WERI-Rb-1 (cell line): ENCODE results near the gene NUDT14.

Experiments used
- DNase-seq: peaks from one replicate; pipeline ENCODE4 v3.0.0-alpha.2; 2020
- H3K27ac ChIP-seq: fragments of 250-450 bp; sonication (Bioruptor Pico); 2 replicates; pipeline ENCODE4 v1.5.1; 2020; ENCODE audit warnings: mild to moderate bottlenecking, moderate library complexity
- H3K27me3 ChIP-seq: fragments of 250-450 bp; sonication (Bioruptor Pico); 2 replicates; pipeline ENCODE4 v1.5.1; 2021; ENCODE audit warnings: mild to moderate bottlenecking, low read depth, moderate library complexity; ENCODE audit not compliant: insufficient read depth, severe bottlenecking
- H3K36me3 ChIP-seq: fragments of 250-450 bp; sonication (Bioruptor Pico); 2 replicates; pipeline ENCODE4 v1.5.1; 2020; ENCODE audit warnings: mild to moderate bottlenecking, moderate library complexity
- H3K4me3 ChIP-seq: 2 replicates; pipeline ENCODE4 v1.5.1; 2011; ENCODE audit warnings: low read depth, mild to moderate bottlenecking, control low read depth, low read length
- H3K9me3 ChIP-seq: fragments of 250-450 bp; sonication (Bioruptor Pico); 2 replicates; pipeline ENCODE4 v1.5.1; 2021; ENCODE audit warnings: mild to moderate bottlenecking, moderate library complexity; ENCODE audit not compliant: severe bottlenecking
- TF ChIP-seq, protein P1 (sequence below): IDR thresholded peaks from 2 replicates; pipeline ENCODE4 v1.5.1; 2011; ENCODE audit warnings: low read depth, mild to moderate bottlenecking, control low read depth, inconsistent platforms, low read length

NUDT14 gene

DNA sequence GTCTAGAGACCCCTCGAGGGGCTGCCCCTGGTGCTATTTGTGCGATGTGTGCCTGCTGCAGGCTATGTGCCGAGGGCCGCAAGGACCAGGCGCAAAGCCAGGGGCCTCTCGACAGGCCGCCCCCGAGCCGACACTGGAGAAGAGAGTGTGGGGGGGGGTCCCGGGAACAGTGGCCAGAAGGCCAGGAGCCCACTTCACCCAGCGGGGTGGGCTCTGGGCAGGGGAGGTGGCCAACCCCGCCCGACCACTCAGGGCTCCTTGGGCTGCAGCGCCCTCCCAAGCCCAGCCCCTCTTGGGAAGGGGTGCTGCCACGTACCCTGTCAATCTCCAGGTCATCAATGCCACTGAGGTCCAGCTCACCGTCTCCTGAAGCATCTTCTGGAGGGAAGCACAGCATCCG lies 38.6 kb upstream of the NUDT14 start:
- no peaks in the 10 kb centered on the region for H3K27me3 ChIP-seq
- no peak overlapping the region for H3K27ac ChIP-seq
- no peak overlapping the region for H3K4me3 ChIP-seq
- TF ChIP-seq, protein P1, sequence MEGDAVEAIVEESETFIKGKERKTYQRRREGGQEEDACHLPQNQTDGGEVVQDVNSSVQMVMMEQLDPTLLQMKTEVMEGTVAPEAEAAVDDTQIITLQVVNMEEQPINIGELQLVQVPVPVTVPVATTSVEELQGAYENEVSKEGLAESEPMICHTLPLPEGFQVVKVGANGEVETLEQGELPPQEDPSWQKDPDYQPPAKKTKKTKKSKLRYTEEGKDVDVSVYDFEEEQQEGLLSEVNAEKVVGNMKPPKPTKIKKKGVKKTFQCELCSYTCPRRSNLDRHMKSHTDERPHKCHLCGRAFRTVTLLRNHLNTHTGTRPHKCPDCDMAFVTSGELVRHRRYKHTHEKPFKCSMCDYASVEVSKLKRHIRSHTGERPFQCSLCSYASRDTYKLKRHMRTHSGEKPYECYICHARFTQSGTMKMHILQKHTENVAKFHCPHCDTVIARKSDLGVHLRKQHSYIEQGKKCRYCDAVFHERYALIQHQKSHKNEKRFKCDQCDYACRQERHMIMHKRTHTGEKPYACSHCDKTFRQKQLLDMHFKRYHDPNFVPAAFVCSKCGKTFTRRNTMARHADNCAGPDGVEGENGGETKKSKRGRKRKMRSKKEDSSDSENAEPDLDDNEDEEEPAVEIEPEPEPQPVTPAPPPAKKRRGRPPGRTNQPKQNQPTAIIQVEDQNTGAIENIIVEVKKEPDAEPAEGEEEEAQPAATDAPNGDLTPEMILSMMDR: no peak
- peaks cover 61% of the 10 kb centered on the region for H3K36me3 ChIP-seq
- H3K9me3 ChIP-seq: no peaks in the 10 kb centered on the region
- DNase-seq: no peak

DNA sequence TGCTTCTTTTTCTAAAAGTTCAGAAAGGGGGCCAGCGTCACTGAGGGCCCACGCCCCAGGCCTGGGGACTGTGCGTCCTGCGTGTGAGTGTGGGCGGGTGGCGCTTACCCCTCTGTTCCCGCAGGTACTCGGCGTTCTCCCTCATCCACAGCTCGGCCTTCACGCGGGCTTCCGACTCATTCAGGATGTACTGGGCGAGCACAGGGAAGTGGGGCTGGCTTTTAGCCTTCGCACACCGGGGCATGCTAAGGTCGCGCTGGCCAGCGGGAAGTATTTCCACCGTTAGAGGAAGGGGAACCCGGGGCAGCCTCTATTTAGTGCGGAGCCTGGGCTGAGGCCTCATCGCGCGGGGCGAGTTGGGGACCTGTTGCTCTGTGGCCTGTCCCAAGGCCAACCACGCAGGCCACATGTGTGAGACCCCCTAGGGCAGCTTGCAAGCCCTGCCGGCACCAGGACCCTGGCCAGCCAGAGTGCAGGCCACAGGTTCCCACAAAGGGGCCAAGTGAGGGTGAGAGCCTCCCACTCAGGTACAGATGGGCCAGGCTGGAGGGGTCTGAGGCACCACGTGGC lies 38.0 kb upstream of the NUDT14 start:
- no peak overlapping the region for H3K4me3 ChIP-seq
- H3K27me3 ChIP-seq: no peaks in the 10 kb centered on the region
- no peak for DNase-seq
- H3K27ac ChIP-seq: no peak overlapping the region
- no peaks in the 10 kb centered on the region for H3K9me3 ChIP-seq
- peaks cover 59% of the 10 kb centered on the region for H3K36me3 ChIP-seq
- TF ChIP-seq, protein P1: no peak

DNA sequence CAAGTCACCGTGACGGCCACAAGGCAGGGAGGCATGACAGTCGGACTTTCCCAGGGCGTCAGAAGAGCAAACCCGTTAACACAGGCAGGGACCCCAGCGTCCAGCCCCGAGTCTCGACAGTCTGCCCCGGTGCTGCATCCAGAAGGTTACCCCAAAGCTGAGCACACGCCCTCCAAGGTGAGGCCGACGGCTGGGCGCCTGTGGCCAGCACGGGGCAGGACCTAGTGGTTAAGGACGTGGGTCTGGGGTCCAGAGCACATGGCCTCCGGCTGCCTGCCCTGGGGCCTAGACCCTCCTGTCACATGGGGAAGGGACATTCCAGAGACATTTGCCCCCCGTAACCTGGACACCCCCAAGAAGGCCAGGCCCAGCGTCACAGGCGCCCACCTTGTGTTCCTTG lies 37.5 kb upstream of the NUDT14 start:
- Histone ChIP-seq H3K4me3 (no peak overlapping the region), H3K27ac (no peak overlapping the region), H3K36me3 (peaks cover 55% of the 10 kb centered on the region), H3K27me3 (no peaks in the 10 kb centered on the region), H3K9me3 (no peaks in the 10 kb centered on the region)
- DNase-seq: no peak
- TF ChIP-seq, protein P1: no peak

DNA sequence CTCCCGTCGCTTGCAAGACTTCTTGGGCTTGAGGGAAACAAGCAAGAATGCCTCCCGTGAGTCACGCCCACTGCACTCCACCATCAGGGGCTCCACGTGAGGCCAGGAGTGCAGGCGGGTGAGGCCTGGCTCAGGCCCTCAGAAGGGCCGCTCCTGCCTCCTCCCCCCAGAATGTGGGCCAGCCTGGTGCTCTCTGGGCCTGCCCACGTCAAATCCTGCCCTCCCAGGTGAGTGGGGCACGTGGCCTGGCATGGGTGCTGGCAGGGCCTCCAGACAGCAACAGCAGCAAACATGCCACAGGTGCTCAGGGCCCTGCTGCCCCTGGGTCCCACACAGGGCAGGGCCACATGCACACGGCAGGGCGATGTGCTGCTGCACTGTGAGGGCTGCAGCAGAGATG lies 36.7 kb upstream of the NUDT14 start:
- peaks cover 49% of the 10 kb centered on the region for H3K36me3 ChIP-seq
- no peak for DNase-seq
- H3K4me3 ChIP-seq: no peak overlapping the region
- TF ChIP-seq, protein P1: no peak
- no peak overlapping the region for H3K27ac ChIP-seq
- no peaks in the 10 kb centered on the region for H3K9me3 ChIP-seq
- no peaks in the 10 kb centered on the region for H3K27me3 ChIP-seq

DNA sequence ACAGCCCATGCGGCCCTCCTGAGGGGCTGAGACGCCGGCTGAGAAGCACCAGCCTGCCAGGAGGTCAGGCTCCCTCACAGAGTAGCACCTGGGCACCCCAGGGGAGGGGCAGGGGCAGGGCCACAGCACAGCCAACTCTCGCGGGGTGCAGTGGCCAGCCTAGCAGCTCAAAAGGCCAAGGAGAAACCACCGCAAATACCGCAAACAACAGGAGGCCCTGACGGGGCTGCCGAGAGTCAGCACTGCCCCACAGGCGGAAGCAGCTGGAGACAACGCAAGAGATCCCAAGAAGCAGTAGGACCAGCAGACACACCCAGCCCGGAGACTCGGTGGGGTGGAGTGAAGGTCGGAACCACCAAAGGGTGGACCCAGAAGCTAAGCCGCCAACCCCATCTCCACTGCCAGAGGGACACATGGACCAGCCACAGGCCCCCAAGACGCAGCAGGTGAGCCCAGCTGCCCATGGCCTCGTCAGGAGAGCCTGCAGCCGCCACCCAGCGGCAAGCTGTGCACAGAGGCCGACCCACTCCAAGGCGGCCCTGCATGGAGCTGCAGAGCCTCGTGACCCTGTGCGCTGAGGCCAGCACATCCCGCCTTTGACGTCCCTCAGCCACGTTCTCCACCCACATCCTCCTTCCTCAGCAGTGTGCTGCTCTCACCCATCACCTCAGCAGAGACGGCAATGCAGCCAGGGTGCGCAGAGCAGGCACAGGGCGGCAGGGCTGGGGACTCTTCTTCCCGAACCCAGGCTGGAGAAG lies 35.6 kb upstream of the NUDT14 start:
- H3K9me3 ChIP-seq: no peaks in the 10 kb centered on the region
- no peak for DNase-seq
- H3K36me3 ChIP-seq: peaks cover 57% of the 10 kb centered on the region
- no peak overlapping the region for H3K4me3 ChIP-seq
- H3K27ac ChIP-seq: no peak overlapping the region
- no peaks in the 10 kb centered on the region for H3K27me3 ChIP-seq
- TF ChIP-seq, protein P1: no peak
